Tibial nerve (tissue), 4 donors: ENCODE measurements around the gene PDXDC1. TPM values are rescaled to one million over a fixed set of nuclear protein-coding genes. Genes with fewer than 3 reads are reported as not detected.
"Not testable (repeated sequence)": the region's sequence is repeated elsewhere in the genome, so short reads cannot be mapped to it uniquely, and the experiment has no call there.

Experiments used
- DNase-seq, 2 donors: peaks; one replicate each; pipeline ENCODE4 v3.0.0-alpha.2; 2019; ENCODE audit warnings: low spot score in 2 of 2
- H3K27ac ChIP-seq, 4 donors: fragments of 200-600 bp; sonication (generic) in 3 of 4; one replicate each; pipeline ENCODE4 v1.5.1; 2017 to 2019; ENCODE audit warnings: mild to moderate bottlenecking in 1 of 4
- H3K27me3 ChIP-seq, 2 donors: fragments of 200-600 bp; sonication (generic) in 1 of 2; one replicate each; pipeline versions ENCODE4 v1.5.1 to v1.6.0; 2017 to 2019
- H3K36me3 ChIP-seq, 3 donors: fragments of 200-600 bp; sonication (generic); one replicate each; pipeline ENCODE4 v1.5.1; 2018 to 2019
- H3K4me1 ChIP-seq, 4 donors: fragments of 200-600 bp; sonication (generic) in 3 of 4; one replicate each; pipeline ENCODE4 v1.5.1; 2017 to 2019
- H3K4me3 ChIP-seq, 4 donors: fragments of 200-600 bp; sonication (generic) in 3 of 4; one replicate each; pipeline ENCODE4 v1.5.1; 2017 to 2019; ENCODE audit warnings: mild to moderate bottlenecking in 1 of 4, moderate library complexity in 1 of 4
- H3K9me3 ChIP-seq, 4 donors: fragments of 200-600 bp; sonication (generic) in 3 of 4; one replicate each; pipeline ENCODE4 v1.5.1; 2017 to 2019
- CTCF ChIP-seq, 5 experiments: fragments of 200-600 bp in 3 of 5; fragments of 450-650 bp in 2 of 5; sonication (generic) in 3 of 5; IDR thresholded peaks; one replicate each; pipeline ENCODE4 v1.5.1; 2016 to 2019; ENCODE audit warnings: antibody characterized with exemption in 5 of 5, mild to moderate bottlenecking in 3 of 5, moderate library complexity in 2 of 5
- EP300 ChIP-seq, 2 donors: sonication (generic); formaldehyde crosslinking; IDR thresholded peaks; one replicate each; pipeline ENCODE4 v1.6.1; 2017; ENCODE audit warnings: antibody characterized with exemption in 2 of 2, mild to moderate bottlenecking in 1 of 2
- POLR2A ChIP-seq, 2 donors: fragments of 450-650 bp; IDR thresholded peaks; one replicate each; pipeline ENCODE4 v1.6.1; 2017; ENCODE audit warnings: antibody characterized with exemption in 2 of 2, mild to moderate bottlenecking in 2 of 2, moderate library complexity in 2 of 2
- WGBS, 2 donors: methylation state at CpG; one replicate each; pipeline ENCODE4 v1.1.5; 2018; 5-methylcytosine and 5-hydroxymethylcytosine counted together
- total RNA-seq, 4 donors: library from RNA; depleted of rRNA; stranded (reverse); fragments of >200 nt; gene quantifications; one replicate each; pipeline ENCODE4 v1.1.0, GENCODE V29; 2016

Gene PDXDC1
- total RNA-seq, 4 donors from 2014 or later = 40.6 to 55.1 (median 52.6) TPM

GRCh38 chr16:15144781-15145417, 170.1 kb downstream of the PDXDC1 start:
- not testable (repeated sequence) for DNase-seq, H3K36me3 ChIP-seq, H3K9me3 ChIP-seq, H3K27me3 ChIP-seq
- H3K4me3 ChIP-seq = peak overlapping the region in 3 of 4 donors; percentile 13 to 31 (median 18)
- H3K27ac ChIP-seq = peak overlapping the region; percentile 48 to 81 (median 74)
- H3K4me1 ChIP-seq = peaks cover 0 to 82% (median 36%) of the 10 kb centered on the region in 4 donors
- WGBS, 2 donors = 43 to 54% methylated on average over 17 to 18 of the region's 20 CpGs

GRCh38 chr16:15145418-15146263, 170.8 kb downstream of the PDXDC1 start:
- Histone ChIP-seq H3K27ac (peak overlapping the region; percentile 48 to 81 (median 74)), H3K4me1 (peaks cover 0 to 75% (median 36%) of the 10 kb centered on the region in 4 donors)
- TF ChIP-seq EP300 (IDR thresholded peaks at IDR 0.05) = peak in 1 of 2 donors; percentile 40
- not testable (repeated sequence) for H3K36me3 ChIP-seq, H3K4me3 ChIP-seq, DNase-seq, H3K9me3 ChIP-seq, H3K27me3 ChIP-seq
- 54 to 57% methylated on average over 20 to 32 of the region's 35 CpGs for WGBS, 2 donors

GRCh38 chr16:15146264-15146662, 171.4 kb downstream of the PDXDC1 start:
- not testable (repeated sequence) for H3K36me3 ChIP-seq, DNase-seq, H3K4me3 ChIP-seq, H3K27me3 ChIP-seq, H3K9me3 ChIP-seq
- Histone ChIP-seq H3K4me1 (peaks cover 0 to 69% (median 32%) of the 10 kb centered on the region in 4 donors), H3K27ac (peak overlapping the region in 3 of 4 donors; percentile 70 to 81 (median 78))
- WGBS, 2 donors = 94 to 98% methylated on average over 22 to 23 of the region's 23 CpGs

- not testable (repeated sequence) for H3K9me3 ChIP-seq, H3K27me3 ChIP-seq, H3K4me3 ChIP-seq, H3K27ac ChIP-seq, DNase-seq, H3K36me3 ChIP-seq
- 75 to 84% methylated on average over 12 to 19 of the region's 19 CpGs for WGBS, 2 donors
- H3K4me1 ChIP-seq = peaks cover 0 to 43% (median 22%) of the 10 kb centered on the region in 4 donors
These were observed 174.0 kb downstream of the PDXDC1 start for GRCh38 chr16:15148831-15149230.

- not testable (repeated sequence) for H3K9me3 ChIP-seq, DNase-seq, H3K27ac ChIP-seq, H3K36me3 ChIP-seq, H3K4me3 ChIP-seq, H3K27me3 ChIP-seq
- WGBS, 2 donors = 91% methylated on average over 7 to 11 of the region's 12 CpGs
- H3K4me1 ChIP-seq = peaks cover 0 to 39% (median 19%) of the 10 kb centered on the region in 4 donors
These were observed 174.4 kb downstream of the PDXDC1 start for GRCh38 chr16:15149260-15149659.

GRCh38 chr16:15154005-15154404, 179.2 kb downstream of the PDXDC1 start:
- H3K27ac ChIP-seq = peak overlapping the region; percentile 56 to 89 (median 67)
- not testable (repeated sequence) for H3K4me1 ChIP-seq, DNase-seq

GRCh38 chr16:15154650-15155562, 180.1 kb downstream of the PDXDC1 start:
- peak overlapping the region in 2 of 4 donors; percentile 59 to 76 for H3K27ac ChIP-seq
- DNase-seq = peak; percentile 81
- not testable (repeated sequence) for H3K4me1 ChIP-seq, H3K36me3 ChIP-seq, H3K9me3 ChIP-seq, H3K27me3 ChIP-seq
- H3K4me3 ChIP-seq = peak overlapping the region in 3 of 4 donors; percentile 31 to 61 (median 57)
- WGBS, 2 donors = 0 to 1% methylated on average over 7 to 22 of the region's 80 CpGs
- peak in 1 of 2 donors; percentile 34 for TF ChIP-seq EP300 (IDR thresholded peaks at IDR 0.05)
- peak; percentile 51 to 74 for TF ChIP-seq POLR2A (IDR thresholded peaks at IDR 0.05)
- peak in 1 of 5 experiments; percentile 12 for TF ChIP-seq CTCF (IDR thresholded peaks at IDR 0.05)

More at GRCh38 chr16:15154005-15154404, 179.2 kb downstream of the PDXDC1 start:
- H3K4me3 ChIP-seq = peak overlapping the region; percentile 45 to 61 (median 56)
- not testable (repeated sequence) for H3K27me3 ChIP-seq, H3K36me3 ChIP-seq, H3K9me3 ChIP-seq
- 0% methylated on average over 10 of the region's 48 CpGs; no CpG with 5 or more reads in 1 of the 2 donors for WGBS, 2 donors

GRCh38 chr16:15157644-15158043, 182.8 kb downstream of the PDXDC1 start:
- not testable (repeated sequence) for H3K4me1 ChIP-seq, H3K4me3 ChIP-seq, H3K36me3 ChIP-seq, H3K27me3 ChIP-seq, H3K27ac ChIP-seq, DNase-seq, H3K9me3 ChIP-seq
- WGBS, 2 donors = 84 to 90% methylated on average over 4 to 8 of the region's 8 CpGs

- 90 to 94% methylated on average over 5 of the region's 5 CpGs for WGBS, 2 donors
- not testable (repeated sequence) for H3K27me3 ChIP-seq, H3K27ac ChIP-seq, H3K36me3 ChIP-seq, H3K4me1 ChIP-seq, H3K9me3 ChIP-seq, DNase-seq, H3K4me3 ChIP-seq
These were observed 184.8 kb downstream of the PDXDC1 start for GRCh38 chr16:15159671-15160070.

- not testable (repeated sequence) for H3K9me3 ChIP-seq, H3K36me3 ChIP-seq, H3K27me3 ChIP-seq, H3K4me3 ChIP-seq, H3K4me1 ChIP-seq, DNase-seq, H3K27ac ChIP-seq
- 94 to 98% methylated on average over 8 to 9 of the region's 10 CpGs for WGBS, 2 donors
These were observed 185.7 kb downstream of the PDXDC1 start for GRCh38 chr16:15160571-15160970.

- not testable (repeated sequence) for DNase-seq, H3K4me3 ChIP-seq, H3K4me1 ChIP-seq, H3K36me3 ChIP-seq, H3K27ac ChIP-seq, H3K9me3 ChIP-seq, H3K27me3 ChIP-seq
- 55 to 62% methylated on average over 1 of the region's 1 CpG for WGBS, 2 donors
These were observed 188.2 kb downstream of the PDXDC1 start for GRCh38 chr16:15163055-15163454.
